T-helper 1 cell treated with Interleukin-12 subunit alpha and Interleukin-12 subunit beta and Interleukin-4 antibody, amounts not matched to agents 30 μg/mL and 1 μg/mL, for 36 hours (primary cell): ENCODE data around the gene MPPED2.

ENCODE experiments used
- H3K27ac Mint-ChIP-seq: one replicate; pipeline ENCODE4 v1.8.0; 2021; ENCODE audit warnings: mild to moderate bottlenecking, mixed read lengths
- H3K27me3 Mint-ChIP-seq: one replicate; pipeline ENCODE4 v1.8.0; 2021; ENCODE audit warnings: low read depth, mixed read lengths
- H3K36me3 Mint-ChIP-seq: one replicate; pipeline ENCODE4 v1.8.0; 2021; ENCODE audit warnings: low read depth, mixed read lengths
- H3K4me1 Mint-ChIP-seq: one replicate; pipeline ENCODE4 v1.8.0; 2021; ENCODE audit warnings: low read depth, mixed read lengths
- H3K4me3 Mint-ChIP-seq: one replicate; pipeline ENCODE4 v1.8.0; 2021; ENCODE audit warnings: mild to moderate bottlenecking, moderate library complexity, mixed read lengths
- H3K9me3 Mint-ChIP-seq: one replicate; pipeline ENCODE4 v1.8.0; 2021; ENCODE audit warnings: mixed read lengths

Gene MPPED2

DNA sequence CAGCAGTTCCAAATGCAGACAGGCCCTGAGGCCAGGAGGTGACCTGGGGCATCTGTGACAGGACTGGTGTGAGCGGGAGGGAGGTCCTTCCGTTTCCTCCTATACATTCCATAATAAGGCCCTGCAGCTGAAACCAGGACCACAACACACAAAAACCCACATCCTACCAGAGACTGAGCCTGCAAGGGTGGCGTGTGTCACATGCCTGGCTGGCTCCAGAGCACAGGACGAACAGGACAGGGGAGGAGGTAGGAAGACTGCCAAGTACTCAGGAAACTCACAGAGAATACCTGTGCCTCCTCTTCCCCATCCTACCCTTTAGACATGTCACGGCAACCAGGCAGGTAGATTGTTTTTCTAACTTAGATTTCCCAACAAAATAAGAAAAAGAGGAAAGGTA is 159.4 kb downstream of the MPPED2 start:
- H3K4me3 Mint-ChIP-seq = no peak overlapping the region
- H3K4me1 Mint-ChIP-seq = no peaks in the 10 kb centered on the region
- no peaks in the 10 kb centered on the region for H3K36me3 Mint-ChIP-seq
- H3K9me3 Mint-ChIP-seq = no peaks in the 10 kb centered on the region
- no peak overlapping the region for H3K27ac Mint-ChIP-seq
- H3K27me3 Mint-ChIP-seq = no peaks in the 10 kb centered on the region

DNA sequence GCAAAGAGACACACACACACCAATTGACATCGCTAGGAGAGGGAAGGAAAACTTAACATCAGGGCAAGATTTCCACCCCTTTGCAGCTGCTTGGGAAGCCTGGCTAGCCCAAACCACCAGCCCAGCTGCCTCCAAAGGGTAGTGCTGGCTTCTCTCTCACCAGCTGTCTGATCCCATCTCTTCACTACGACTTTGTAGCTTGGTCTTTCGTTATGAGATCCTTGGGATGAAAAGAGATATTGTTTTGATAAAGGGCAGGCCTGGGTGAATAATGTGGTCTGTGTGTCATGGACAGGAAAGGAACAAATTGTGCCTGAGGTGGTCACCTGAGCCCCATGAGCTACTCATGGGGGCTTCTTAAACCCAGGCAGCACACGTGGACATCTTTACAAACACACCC is 161.3 kb downstream of the MPPED2 start:
- Mint-ChIP-seq H3K9me3 (no peaks in the 10 kb centered on the region), H3K36me3 (no peaks in the 10 kb centered on the region), H3K4me1 (no peaks in the 10 kb centered on the region), H3K4me3 (no peak overlapping the region), H3K27ac (no peak overlapping the region), H3K27me3 (no peaks in the 10 kb centered on the region)

- no peaks in the 10 kb centered on the region for H3K4me1 Mint-ChIP-seq
- no peaks in the 10 kb centered on the region for H3K27me3 Mint-ChIP-seq
- no peak overlapping the region for H3K4me3 Mint-ChIP-seq
- no peaks in the 10 kb centered on the region for H3K9me3 Mint-ChIP-seq
- H3K27ac Mint-ChIP-seq = no peak overlapping the region
- H3K36me3 Mint-ChIP-seq = no peaks in the 10 kb centered on the region
These were observed 161.8 kb downstream of the MPPED2 start for GRCh38 chr11:30424321-30424720.

DNA sequence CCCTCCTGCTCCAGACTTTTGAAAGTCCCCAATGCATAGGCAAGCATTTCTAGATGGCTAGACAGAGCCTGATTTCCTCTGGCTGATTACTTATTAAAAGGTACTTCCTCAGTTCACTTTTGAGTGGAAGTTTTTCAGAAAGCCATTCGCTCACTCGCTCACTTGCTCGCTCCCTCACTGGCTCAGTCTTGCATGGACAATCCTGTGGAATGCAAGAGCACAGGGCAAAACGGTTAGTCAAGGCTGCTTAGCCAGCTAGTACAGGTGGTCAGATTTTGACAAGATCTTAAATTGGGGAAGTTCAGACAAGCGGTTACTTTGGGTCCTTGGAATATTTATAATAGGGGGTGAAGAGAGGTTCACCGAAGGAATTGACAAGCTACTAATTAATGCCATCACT is 162.3 kb downstream of the MPPED2 start:
- Mint-ChIP-seq H3K27ac (no peak overlapping the region), H3K27me3 (no peaks in the 10 kb centered on the region), H3K9me3 (no peaks in the 10 kb centered on the region), H3K4me1 (no peaks in the 10 kb centered on the region), H3K4me3 (no peak overlapping the region), H3K36me3 (no peaks in the 10 kb centered on the region)

GRCh38 chr11:30423279-30423648 is 162.9 kb downstream of the MPPED2 start:
- Mint-ChIP-seq H3K27me3 (no peaks in the 10 kb centered on the region), H3K4me3 (no peak overlapping the region), H3K9me3 (no peaks in the 10 kb centered on the region)

GRCh38 chr11:30422447-30423278 is 163.5 kb downstream of the MPPED2 start:
- no peak overlapping the region for H3K4me3 Mint-ChIP-seq
- H3K36me3 Mint-ChIP-seq = no peaks in the 10 kb centered on the region
- no peaks in the 10 kb centered on the region for H3K27me3 Mint-ChIP-seq
- no peak overlapping the region for H3K27ac Mint-ChIP-seq
- no peaks in the 10 kb centered on the region for H3K9me3 Mint-ChIP-seq
- no peaks in the 10 kb centered on the region for H3K4me1 Mint-ChIP-seq

More at GRCh38 chr11:30423279-30423648, 162.9 kb downstream of the MPPED2 start:
- Mint-ChIP-seq H3K4me1 (no peaks in the 10 kb centered on the region), H3K27ac (no peak overlapping the region), H3K36me3 (no peaks in the 10 kb centered on the region)

DNA sequence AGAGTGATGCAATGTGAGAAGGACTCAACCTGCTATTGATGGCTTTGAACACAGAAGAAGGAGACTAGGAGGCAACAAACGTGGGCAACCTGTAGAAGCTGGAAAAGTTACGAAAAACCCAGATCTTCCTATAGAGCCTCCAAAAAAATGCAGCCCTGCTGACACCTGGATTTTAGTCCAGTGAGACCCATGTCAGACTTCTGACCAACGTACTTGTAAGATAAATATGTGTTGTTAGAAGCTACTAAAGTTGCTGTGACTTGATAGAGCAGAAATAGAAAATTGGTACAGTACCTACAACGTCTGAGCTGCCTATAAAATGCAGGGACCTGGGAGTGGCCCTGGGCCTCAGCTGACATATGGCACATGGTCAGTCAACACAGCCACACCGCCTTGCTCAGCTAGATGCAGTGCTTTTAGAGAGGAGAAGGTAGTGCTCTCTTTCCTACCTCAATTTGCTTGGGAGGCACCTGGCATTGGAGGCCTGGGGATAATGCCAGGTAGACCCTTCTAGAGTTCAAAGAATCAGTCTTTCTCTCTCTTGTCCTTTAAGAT is 165.8 kb downstream of the MPPED2 start:
- no peak overlapping the region for H3K4me3 Mint-ChIP-seq
- H3K27me3 Mint-ChIP-seq = no peaks in the 10 kb centered on the region
- no peaks in the 10 kb centered on the region for H3K9me3 Mint-ChIP-seq
- no peaks in the 10 kb centered on the region for H3K36me3 Mint-ChIP-seq
- H3K4me1 Mint-ChIP-seq = no peaks in the 10 kb centered on the region
- H3K27ac Mint-ChIP-seq = no peak overlapping the region

GRCh38 chr11:30414806-30415205 is 171.3 kb downstream of the MPPED2 start:
- Mint-ChIP-seq H3K27me3 (no peaks in the 10 kb centered on the region), H3K9me3 (no peaks in the 10 kb centered on the region), H3K4me3 (no peak overlapping the region), H3K36me3 (no peaks in the 10 kb centered on the region), H3K4me1 (no peaks in the 10 kb centered on the region), H3K27ac (no peak overlapping the region)

DNA sequence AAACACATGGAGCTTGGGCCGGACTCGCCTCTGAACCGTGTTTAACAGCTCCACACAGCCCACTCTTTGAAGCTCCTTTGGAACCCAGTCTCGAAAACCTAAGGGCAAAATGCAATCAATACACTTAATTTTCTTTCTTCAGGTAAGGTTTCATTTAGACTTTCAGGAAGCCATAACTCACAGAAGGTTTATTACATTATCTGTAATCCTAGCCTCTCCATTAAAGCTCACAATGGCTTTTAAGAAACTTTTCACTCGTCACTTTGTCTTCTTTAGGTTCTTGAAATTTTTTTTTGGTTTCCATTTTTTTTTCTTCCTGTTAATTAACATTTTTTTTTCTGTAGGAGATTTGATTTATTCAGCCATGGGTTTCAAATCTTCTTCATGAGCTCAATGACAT is 171.9 kb downstream of the MPPED2 start:
- no peaks in the 10 kb centered on the region for H3K4me1 Mint-ChIP-seq
- no peaks in the 10 kb centered on the region for H3K9me3 Mint-ChIP-seq
- H3K27me3 Mint-ChIP-seq = no peaks in the 10 kb centered on the region
- no peak overlapping the region for H3K27ac Mint-ChIP-seq
- H3K4me3 Mint-ChIP-seq = no peak overlapping the region
- no peaks in the 10 kb centered on the region for H3K36me3 Mint-ChIP-seq

DNA sequence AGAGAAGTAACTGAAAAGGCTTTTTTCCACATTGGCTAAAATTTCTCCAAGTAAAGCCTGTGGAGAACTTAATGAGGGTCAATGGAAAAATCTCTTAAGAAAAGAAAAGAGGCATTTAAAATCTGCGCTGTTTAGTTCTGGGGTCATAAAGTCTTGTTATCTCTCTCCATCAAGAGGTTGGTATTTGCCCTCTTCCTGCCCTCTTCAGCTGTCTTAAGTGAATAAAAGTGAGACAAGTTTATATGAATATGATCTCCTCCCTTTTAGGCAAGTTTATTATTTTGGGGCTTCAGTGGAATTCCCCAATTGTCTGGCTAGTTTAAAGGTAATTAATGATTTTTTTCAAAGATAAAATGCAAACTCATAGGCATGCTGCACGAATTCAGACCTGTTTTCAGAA is 173.6 kb downstream of the MPPED2 start:
- no peaks in the 10 kb centered on the region for H3K9me3 Mint-ChIP-seq
- no peaks in the 10 kb centered on the region for H3K4me1 Mint-ChIP-seq
- no peaks in the 10 kb centered on the region for H3K36me3 Mint-ChIP-seq
- no peak overlapping the region for H3K27ac Mint-ChIP-seq
- no peaks in the 10 kb centered on the region for H3K27me3 Mint-ChIP-seq
- no peak overlapping the region for H3K4me3 Mint-ChIP-seq

DNA sequence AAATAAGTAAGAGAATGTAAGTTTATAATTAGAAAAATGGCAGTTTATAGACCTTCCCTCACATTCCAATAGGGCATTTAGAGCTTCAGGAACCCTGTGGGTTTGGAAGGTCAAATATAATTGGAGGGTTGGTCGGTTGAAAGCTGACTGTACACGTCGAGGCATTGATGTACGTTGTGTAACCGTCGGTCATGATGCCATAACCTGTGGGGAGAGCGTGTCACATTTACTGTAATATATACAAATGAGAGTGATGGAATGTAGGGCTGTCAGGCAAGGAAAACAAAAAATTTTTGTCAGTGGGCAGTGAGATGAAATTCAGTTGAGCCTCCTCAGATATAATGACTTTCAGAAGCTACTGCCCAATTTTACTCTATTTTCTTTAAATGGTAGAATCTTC is 174.8 kb downstream of the MPPED2 start:
- Mint-ChIP-seq H3K9me3 (no peaks in the 10 kb centered on the region), H3K27ac (no peak overlapping the region), H3K27me3 (no peaks in the 10 kb centered on the region), H3K4me3 (no peak overlapping the region), H3K36me3 (no peaks in the 10 kb centered on the region), H3K4me1 (no peaks in the 10 kb centered on the region)

- peaks cover 2% of the 10 kb centered on the region for H3K4me1 Mint-ChIP-seq
- H3K27ac Mint-ChIP-seq = no peak overlapping the region
- no peaks in the 10 kb centered on the region for H3K36me3 Mint-ChIP-seq
- no peaks in the 10 kb centered on the region for H3K27me3 Mint-ChIP-seq
- H3K4me3 Mint-ChIP-seq = no peak overlapping the region
- H3K9me3 Mint-ChIP-seq = no peaks in the 10 kb centered on the region
These were observed 179.0 kb downstream of the MPPED2 start for GRCh38 chr11:30406978-30407762.

- Mint-ChIP-seq H3K27me3 (no peaks in the 10 kb centered on the region), H3K4me1 (peaks cover 2% of the 10 kb centered on the region), H3K27ac (no peak overlapping the region), H3K4me3 (no peak overlapping the region), H3K36me3 (no peaks in the 10 kb centered on the region), H3K9me3 (no peaks in the 10 kb centered on the region)
These were observed 180.8 kb downstream of the MPPED2 start for GRCh38 chr11:30405385-30405784.

DNA sequence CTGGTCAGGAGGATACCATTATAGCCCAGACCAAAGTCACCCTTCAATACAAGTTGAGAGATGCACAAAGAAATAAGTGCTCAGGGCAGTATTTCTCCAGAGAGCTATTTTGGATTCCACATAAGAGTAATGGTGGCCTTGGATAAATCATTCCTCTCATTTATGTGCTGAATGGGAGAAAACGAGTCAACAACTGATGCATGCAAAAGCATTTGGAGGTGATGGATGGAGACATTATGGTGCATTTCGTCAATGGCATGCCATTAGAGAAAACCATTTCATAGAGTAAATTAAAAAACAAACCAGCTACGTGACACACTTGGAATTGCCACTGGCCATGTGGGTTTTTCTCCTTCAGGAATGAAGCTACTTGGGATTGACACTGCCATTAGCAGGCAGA is 182.0 kb downstream of the MPPED2 start:
- Mint-ChIP-seq H3K27ac (no peak overlapping the region), H3K4me1 (peaks cover 2% of the 10 kb centered on the region), H3K36me3 (no peaks in the 10 kb centered on the region), H3K4me3 (no peak overlapping the region), H3K27me3 (no peaks in the 10 kb centered on the region), H3K9me3 (no peaks in the 10 kb centered on the region)

GRCh38 chr11:30395751-30396150 is 190.4 kb downstream of the MPPED2 start:
- Mint-ChIP-seq H3K27ac (no peak overlapping the region), H3K36me3 (no peaks in the 10 kb centered on the region), H3K27me3 (peaks cover 7% of the 10 kb centered on the region), H3K4me3 (no peak overlapping the region), H3K9me3 (no peaks in the 10 kb centered on the region), H3K4me1 (no peaks in the 10 kb centered on the region)
